ENCODE results near the gene ASPSCR1.
"Not testable (repeated sequence)": the region's sequence is repeated elsewhere in the genome, so short reads cannot be mapped to it uniquely, and the experiment has no call there.

The ASPSCR1 gene

GRCh38 chr17:81942167-81942553 lies 35.3 kb upstream of the ASPSCR1 start:
- peak; percentile 50 for DNase-seq

GRCh38 chr17:81944858-81945257 lies 32.6 kb upstream of the ASPSCR1 start:
- DNase-seq = no peak

GRCh38 chr17:81947189-81947588 lies 30.2 kb upstream of the ASPSCR1 start, which contains the start of gene MYADML2:
Gene MYADML2 (minus strand): TSS chr17:81947233. CDS start chr17:81941741, 5,492 bp downstream.
- no peak for DNase-seq

- DNase-seq = no peak
These were observed 28.6 kb upstream of the ASPSCR1 start for GRCh38 chr17:81948635-81949378.

- DNase-seq = no peak
These were observed 26.9 kb upstream of the ASPSCR1 start for GRCh38 chr17:81950501-81950900.

GRCh38 chr17:81951785-81952684 lies 25.4 kb upstream of the ASPSCR1 start:
- no peak for DNase-seq

- DNase-seq = no peak
These were observed 24.6 kb upstream of the ASPSCR1 start for GRCh38 chr17:81952792-81953228.

GRCh38 chr17:81953443-81953842 lies 24.0 kb upstream of the ASPSCR1 start:
- not testable (repeated sequence) for DNase-seq

GRCh38 chr17:81954131-81955057 lies 23.0 kb upstream of the ASPSCR1 start:
- no peak for DNase-seq

- no peak for DNase-seq
These were observed 22.3 kb upstream of the ASPSCR1 start for GRCh38 chr17:81955058-81955681.

GRCh38 chr17:81955756-81956544 lies 21.5 kb upstream of the ASPSCR1 start:
- no peak for DNase-seq

- no peak for DNase-seq
These were observed 20.5 kb upstream of the ASPSCR1 start for GRCh38 chr17:81956607-81957589.

GRCh38 chr17:81957691-81958432 lies 19.6 kb upstream of the ASPSCR1 start:
- no peak for DNase-seq

- peak; percentile 57 for DNase-seq
These were observed 18.6 kb upstream of the ASPSCR1 start for GRCh38 chr17:81958633-81959342.

- peak; percentile 92 for DNase-seq
These were observed 17.9 kb upstream of the ASPSCR1 start for GRCh38 chr17:81959362-81960129.

- no peak for DNase-seq
These were observed 17.1 kb upstream of the ASPSCR1 start for GRCh38 chr17:81960130-81960958.

GRCh38 chr17:81961087-81961511 lies 16.3 kb upstream of the ASPSCR1 start, which contains the start of gene NOTUM:
Gene NOTUM (minus strand): TSS chr17:81961187. CDS start chr17:81960909, 278 bp downstream.
- DNase-seq = no peak

All from activated CD8-positive, alpha-beta memory T cell treated with anti-CD3 and anti-CD28 coated beads for 24 hours (primary cell).